AG08395 (cell line): ENCODE measurements around the gene PLEKHA6.

Source experiments
- DNase-seq: peaks from one replicate; pipeline ENCODE4 v3.0.0; 2012; ENCODE audit warnings: mixed read lengths, low spot score

The PLEKHA6 gene

DNA sequence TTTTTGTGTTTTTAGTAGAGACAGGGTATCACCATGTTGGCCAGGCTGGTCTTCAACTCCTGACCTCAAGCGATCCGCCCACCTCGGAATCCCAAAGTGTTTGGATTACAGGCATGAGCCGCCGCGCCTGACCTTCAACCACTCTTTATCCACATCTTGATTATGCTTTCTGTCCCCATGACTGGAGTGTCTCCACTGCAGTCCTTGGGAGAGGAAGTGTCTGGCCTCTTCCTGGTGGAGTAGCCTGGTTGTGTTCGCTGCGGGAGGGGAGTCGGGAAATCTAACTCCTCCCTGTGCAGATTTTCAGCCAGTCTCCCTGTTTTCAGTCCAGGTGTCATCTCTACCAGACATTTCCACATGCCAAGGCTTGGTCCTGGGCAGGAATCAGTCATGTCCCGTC lies 173.1 kb downstream of the PLEKHA6 start:
- DNase-seq: no peak

DNA sequence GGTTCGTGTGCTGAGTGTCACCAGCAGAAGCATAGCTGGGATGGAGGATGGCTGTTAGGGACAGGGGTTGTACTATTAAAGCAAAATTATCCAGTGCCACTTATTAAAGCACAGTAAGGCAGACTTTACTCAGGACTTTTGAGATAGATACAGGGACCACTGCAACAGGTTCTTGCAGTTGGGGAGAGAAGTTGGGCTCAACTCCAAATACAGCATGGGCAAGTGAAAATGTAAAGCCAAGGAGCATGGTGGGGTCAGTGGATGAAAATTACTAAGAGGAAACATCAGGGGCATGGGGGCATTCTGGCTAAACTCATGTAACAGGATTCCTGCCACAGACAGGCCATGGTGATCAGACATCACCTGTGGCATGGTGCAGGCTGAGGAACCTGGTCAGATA lies 178.6 kb downstream of the PLEKHA6 start:
- DNase-seq: no peak

DNA sequence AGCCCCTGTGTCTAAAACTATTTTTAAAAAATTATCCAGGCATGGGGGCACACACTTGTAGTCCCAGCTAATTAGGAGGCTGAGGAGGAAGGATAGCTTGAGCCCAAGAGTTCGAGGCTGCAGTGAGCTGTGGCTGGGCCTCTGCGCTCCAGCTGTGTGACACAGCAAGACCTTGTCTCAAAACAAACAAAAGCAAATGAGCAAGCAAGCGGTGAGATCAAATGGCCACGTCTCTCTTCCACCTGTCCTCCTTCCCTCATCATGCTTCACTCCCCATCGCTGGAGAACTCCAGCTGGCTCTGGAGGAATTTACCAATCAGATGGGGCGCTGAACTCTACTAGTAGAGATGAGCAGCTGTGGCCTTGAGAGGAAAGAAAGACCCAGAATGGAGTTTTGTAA lies 179.6 kb downstream of the PLEKHA6 start:
- DNase-seq: no peak

DNA sequence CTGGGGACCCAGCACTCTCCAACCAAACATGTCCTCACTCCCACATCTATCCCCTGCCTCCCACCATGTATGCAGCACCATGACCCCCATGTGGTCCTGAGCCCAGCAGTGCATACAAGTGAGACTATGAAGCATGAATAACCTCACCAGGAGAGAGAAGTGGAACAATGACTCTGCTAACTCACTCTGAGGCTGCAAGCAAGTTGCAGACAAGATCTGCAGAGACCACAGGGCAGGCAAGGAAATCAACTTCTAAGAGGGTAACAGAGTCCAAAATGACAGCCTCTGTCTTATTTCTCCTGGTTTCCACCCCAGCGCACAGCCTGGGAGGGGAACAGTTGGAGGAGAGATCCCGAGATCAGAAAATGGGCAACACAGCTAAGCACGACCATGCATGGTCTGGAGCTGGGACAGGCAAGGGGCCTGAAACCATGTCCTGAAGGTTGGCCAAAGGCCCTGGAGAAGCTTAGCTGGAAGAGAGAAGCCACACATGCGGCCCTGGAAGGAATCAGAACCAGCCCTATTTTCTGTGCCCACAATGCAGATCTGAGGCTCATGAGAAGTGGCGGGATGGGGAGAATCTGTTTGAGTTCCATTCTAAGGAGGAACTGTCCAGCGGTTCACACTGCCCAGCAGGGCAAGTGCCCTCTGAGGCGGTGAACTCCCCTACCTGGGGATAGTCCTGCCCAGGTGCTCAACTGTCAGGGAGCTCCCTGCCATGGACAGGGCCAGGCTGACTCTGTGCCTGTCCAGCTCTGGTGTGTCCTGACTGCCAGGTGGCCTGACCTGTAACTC lies 181.0 kb downstream of the PLEKHA6 start:
- no peak for DNase-seq

DNA sequence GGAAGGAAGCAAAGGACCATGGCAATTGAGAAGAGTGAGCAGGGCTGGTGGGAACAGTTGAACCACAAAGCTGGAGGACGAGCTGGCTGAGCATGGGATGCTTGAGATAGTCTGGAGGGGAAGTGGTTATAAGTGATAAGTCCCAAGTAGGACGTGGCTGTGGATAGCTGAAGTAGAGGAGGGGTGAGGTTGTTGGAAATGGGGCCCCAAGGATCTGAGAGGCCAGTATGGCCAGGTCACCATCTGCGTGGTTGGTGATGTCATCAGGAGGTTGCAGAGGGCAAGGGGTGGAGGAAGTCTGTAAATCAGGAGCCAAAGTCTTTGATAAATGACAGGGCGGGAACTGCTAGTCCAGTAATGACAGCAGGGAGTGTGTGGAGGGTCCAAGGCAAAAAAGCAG lies 182.6 kb downstream of the PLEKHA6 start:
- no peak for DNase-seq

DNA sequence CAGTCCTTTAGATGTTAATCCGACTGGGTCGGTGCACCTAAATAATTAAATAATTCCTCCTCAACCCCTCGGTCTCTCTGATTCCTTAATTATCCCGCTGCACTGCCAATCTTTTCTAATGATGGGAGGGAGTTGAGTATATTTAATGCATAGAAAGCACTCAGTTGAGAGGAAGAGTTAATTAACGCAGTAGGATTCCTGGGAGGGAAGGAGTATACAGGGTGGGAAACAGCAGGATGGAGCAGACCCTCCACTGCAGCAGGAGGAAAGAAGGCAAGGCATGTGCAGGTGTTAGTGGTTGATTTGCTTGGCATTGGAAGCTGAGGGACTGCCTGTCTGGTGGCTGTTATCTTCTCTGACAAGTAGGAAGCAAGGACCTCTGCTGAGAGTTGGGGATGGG lies 183.7 kb downstream of the PLEKHA6 start:
- no peak for DNase-seq

DNA sequence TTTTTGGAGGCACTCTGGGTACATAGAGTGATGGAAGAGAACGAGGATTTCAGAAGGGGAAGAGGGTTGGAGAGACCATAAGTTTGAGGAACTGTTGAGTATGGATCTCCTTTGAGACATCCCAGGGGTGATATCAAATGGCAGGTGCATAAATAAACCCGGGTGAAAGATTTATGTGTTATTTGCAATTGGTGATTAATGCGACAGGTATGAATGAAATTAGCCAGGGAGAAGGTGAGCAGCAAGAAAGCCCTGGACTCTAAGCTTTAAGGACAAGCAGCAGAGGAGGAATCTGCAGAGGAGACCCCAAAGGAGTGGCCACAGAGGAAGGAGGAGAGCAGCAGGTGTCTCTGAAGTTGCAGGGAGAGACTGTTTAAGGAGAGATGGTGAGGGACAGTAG lies 184.8 kb downstream of the PLEKHA6 start:
- no peak for DNase-seq

DNA sequence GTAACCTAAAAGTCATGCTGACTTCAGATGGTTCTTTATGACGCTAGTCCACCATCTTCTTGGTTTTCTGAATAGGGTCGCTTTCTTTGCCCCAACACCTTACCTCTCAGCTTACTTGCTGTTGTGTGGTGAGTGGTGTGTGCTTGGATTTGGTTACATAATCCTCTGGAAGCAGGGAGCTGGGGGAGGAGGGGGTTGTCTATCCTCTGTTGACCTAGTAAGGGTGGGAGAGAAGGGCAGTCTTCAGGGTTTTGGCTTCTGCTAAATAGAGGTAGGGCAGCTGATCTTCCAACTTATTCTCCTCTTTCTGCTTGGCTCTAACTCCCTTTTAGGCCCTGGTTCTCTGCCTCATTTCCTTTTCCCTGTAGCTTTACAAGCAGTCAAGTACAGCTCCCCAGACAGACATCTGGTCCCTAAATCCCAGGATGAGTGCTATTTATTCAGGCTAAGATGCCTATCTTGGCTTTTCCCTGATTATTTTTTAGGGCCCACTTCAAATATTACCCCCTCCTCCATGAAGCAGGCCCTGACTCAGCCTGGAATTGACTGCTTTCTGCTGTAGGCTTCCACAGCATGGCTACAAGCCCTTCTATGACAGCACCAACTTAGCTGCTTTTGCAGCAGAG lies 187.2 kb downstream of the PLEKHA6 start:
- DNase-seq: no peak

DNA sequence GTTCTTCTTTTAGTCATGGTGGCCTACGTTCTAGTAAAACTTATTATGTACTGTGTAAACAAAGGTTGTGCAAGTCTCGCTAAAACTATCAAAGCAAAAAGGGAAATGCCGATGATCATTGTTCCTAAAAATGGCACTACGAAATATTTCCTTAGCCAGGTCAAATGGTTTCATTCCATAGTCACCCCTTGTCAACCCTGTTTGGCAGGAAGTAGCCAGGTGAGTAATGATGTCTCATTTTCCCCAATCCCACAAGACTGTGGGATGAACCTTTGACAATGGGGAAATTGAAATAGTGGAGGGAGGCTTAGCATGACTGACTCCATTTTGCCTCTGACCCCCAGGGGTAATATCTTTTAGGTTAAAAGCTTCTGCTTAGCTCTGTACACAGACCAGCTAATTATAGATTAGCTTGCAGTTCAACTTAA lies 188.0 kb downstream of the PLEKHA6 start:
- peak; percentile 33 for DNase-seq

DNA sequence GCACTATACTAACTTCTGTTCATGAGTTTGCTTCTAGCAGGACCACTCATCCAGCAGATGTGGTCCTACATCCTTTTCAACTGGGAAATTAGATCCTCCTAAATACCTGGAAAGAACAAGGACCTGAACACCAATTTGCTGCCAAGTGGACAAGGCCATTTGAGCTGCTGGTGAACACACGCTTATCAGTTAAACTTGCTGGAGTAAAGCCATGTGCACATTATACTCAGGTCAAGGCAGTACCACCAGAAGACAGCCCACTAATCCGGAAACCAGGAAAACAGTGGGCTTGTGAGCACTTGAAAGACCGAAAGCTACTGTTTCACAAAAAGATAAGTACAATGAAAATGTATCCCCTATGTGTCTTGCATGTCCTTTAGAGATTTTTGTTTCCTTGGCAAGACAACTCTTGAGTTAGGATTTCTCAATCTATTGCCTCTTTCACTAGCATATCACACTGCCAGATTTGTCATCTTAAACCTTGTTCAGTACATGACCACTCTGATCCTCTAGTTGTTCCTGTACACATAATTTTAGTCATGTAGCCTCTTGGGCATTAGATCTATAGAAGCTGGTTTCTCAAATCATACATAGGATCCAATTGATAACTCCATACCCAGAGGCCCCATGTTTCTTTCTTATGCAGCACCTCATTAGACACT lies 189.1 kb downstream of the PLEKHA6 start:
- no peak for DNase-seq

DNA sequence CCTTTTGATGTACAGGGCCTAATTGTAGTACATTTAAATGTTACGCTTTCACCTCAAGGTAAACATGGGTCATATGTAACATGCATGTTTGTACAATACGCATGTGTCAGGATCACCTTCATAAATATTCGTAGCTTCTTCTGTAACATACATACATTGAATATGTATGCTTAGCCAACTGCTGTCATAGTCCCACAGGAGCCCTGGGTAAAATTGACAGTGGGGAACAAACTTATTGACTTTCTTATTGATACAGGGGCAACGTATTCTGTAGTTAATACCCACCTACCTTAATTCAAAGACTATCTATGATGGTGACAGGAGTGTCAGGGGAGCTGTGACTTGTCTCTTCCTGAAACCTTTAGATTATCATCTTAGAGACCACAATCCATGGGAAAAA lies 189.9 kb downstream of the PLEKHA6 start:
- no peak for DNase-seq
